Stimulated activated naive B cell treated with anti-CD40 and anti-IgM and Interleukin-4, amounts not matched to agents 10 μg/mL and 1 μg/mL and 100 μg/mL, for 72 hours (primary cell): ENCODE data around the gene CGB2.
"Not testable (repeated sequence)": the region's sequence is repeated elsewhere in the genome, so short reads cannot be mapped to it uniquely, and the experiment has no call there.

ENCODE experiments used
- ATAC-seq, 2 donors: fragments of 150-1000 bp; cut with Tn5 transposase; replicated peaks; 2 replicates each; pipeline ENCODE4 v1.10.0; 2021; ENCODE audit warnings: moderate library complexity in 1 of 2
- DNase-seq: peaks from one replicate; pipeline ENCODE4 v3.0.0; 2021
- H3K27ac Mint-ChIP-seq: one replicate; pipeline ENCODE4 v1.8.0; 2022; ENCODE audit warnings: mild to moderate bottlenecking, mixed read lengths
- H3K27me3 Mint-ChIP-seq, 2 donors: one replicate each; pipeline ENCODE4 v1.8.0; 2022; ENCODE audit warnings: mixed read lengths in 2 of 2
- H3K36me3 Mint-ChIP-seq, 2 donors: one replicate each; pipeline ENCODE4 v1.8.0; 2022; ENCODE audit warnings: mixed read lengths in 2 of 2, mild to moderate bottlenecking in 1 of 2
- H3K4me1 Mint-ChIP-seq, 2 donors: one replicate each; pipeline ENCODE4 v1.8.0; 2022; ENCODE audit warnings: mixed read lengths in 2 of 2, mild to moderate bottlenecking in 1 of 2
- H3K4me3 Mint-ChIP-seq, 2 donors: one replicate each; pipeline ENCODE4 v1.8.0; 2022; ENCODE audit warnings: mild to moderate bottlenecking in 2 of 2, mixed read lengths in 2 of 2, moderate library complexity in 1 of 2
- H3K9me3 Mint-ChIP-seq, 2 donors: one replicate each; pipeline ENCODE4 v1.8.0; 2022; ENCODE audit warnings: mixed read lengths in 2 of 2, mild to moderate bottlenecking in 1 of 2

Gene CGB2

GRCh38 chr19:49017666-49018351, 13.9 kb upstream of the CGB2 start:
- H3K27me3 Mint-ChIP-seq = peaks cover 5 to 17% of the 10 kb centered on the region in 2 donors
- peaks cover 20 to 41% of the 10 kb centered on the region in 2 donors for H3K4me1 Mint-ChIP-seq
- H3K9me3 Mint-ChIP-seq = no peaks in the 10 kb centered on the region
- ATAC-seq (peak; percentile 79 to 81), DNase-seq (peak; percentile 64)
- peaks cover 22 to 23% of the 10 kb centered on the region in 2 donors for H3K36me3 Mint-ChIP-seq
- H3K4me3 Mint-ChIP-seq = peak overlapping the region; percentile 81 to 86
- H3K27ac Mint-ChIP-seq = peak overlapping the region; percentile 57

GRCh38 chr19:49018388-49019241, 13.1 kb upstream of the CGB2 start:
- H3K27me3 Mint-ChIP-seq = peaks cover 5 to 17% of the 10 kb centered on the region in 2 donors
- H3K4me3 Mint-ChIP-seq = peak overlapping the region; percentile 81 to 86
- H3K36me3 Mint-ChIP-seq = peaks cover 18 to 22% of the 10 kb centered on the region in 2 donors
- DNase-seq, H3K9me3 Mint-ChIP-seq: not testable (repeated sequence)
- peak in 1 of 2 donors; percentile 20 for ATAC-seq
- H3K4me1 Mint-ChIP-seq = peaks cover 20 to 41% of the 10 kb centered on the region in 2 donors
- peak overlapping the region; percentile 91 for H3K27ac Mint-ChIP-seq

GRCh38 chr19:49019242-49019932, 12.3 kb upstream of the CGB2 start:
- peaks cover 20 to 41% of the 10 kb centered on the region in 2 donors for H3K4me1 Mint-ChIP-seq
- H3K27me3 Mint-ChIP-seq = peaks cover 5 to 17% of the 10 kb centered on the region in 2 donors
- ATAC-seq (peak; percentile 53 to 62), DNase-seq (peak; percentile 48)
- H3K4me3 Mint-ChIP-seq = peak overlapping the region; percentile 81 to 86
- H3K9me3 Mint-ChIP-seq = no peaks in the 10 kb centered on the region
- H3K27ac Mint-ChIP-seq = peak overlapping the region; percentile 91
- peaks cover 12 to 16% of the 10 kb centered on the region in 2 donors for H3K36me3 Mint-ChIP-seq

GRCh38 chr19:49020342-49020741, 11.3 kb upstream of the CGB2 start:
- ATAC-seq (no peak), DNase-seq (no peak)
- Mint-ChIP-seq H3K27me3 (peaks cover 5 to 17% of the 10 kb centered on the region in 2 donors), H3K9me3 (no peaks in the 10 kb centered on the region), H3K4me1 (peaks cover 20 to 41% of the 10 kb centered on the region in 2 donors), H3K4me3 (no peak overlapping the region), H3K27ac (no peak overlapping the region), H3K36me3 (peaks cover 12% of the 10 kb centered on the region in 2 donors)

GRCh38 chr19:49020931-49021895, 10.5 kb upstream of the CGB2 start:
- peaks cover 4 to 6% of the 10 kb centered on the region in 2 donors for H3K36me3 Mint-ChIP-seq

GRCh38 chr19:49022116-49022515, 9.6 kb upstream of the CGB2 start:
- peaks cover 20 to 36% of the 10 kb centered on the region in 2 donors for H3K4me1 Mint-ChIP-seq
- no peaks in the 10 kb centered on the region for H3K9me3 Mint-ChIP-seq
- ATAC-seq (no peak), DNase-seq (no peak)
- H3K4me3 Mint-ChIP-seq = no peak overlapping the region
- H3K27me3 Mint-ChIP-seq = peaks cover 5 to 23% of the 10 kb centered on the region in 2 donors
- H3K36me3 Mint-ChIP-seq = no peaks in the 10 kb centered on the region
- no peak overlapping the region for H3K27ac Mint-ChIP-seq

More at GRCh38 chr19:49020931-49021895, 10.5 kb upstream of the CGB2 start:
- Mint-ChIP-seq H3K9me3 (no peaks in the 10 kb centered on the region), H3K4me3 (no peak overlapping the region), H3K4me1 (peaks cover 20 to 41% of the 10 kb centered on the region in 2 donors), H3K27ac (no peak overlapping the region), H3K27me3 (peaks cover 5 to 23% of the 10 kb centered on the region in 2 donors)
- ATAC-seq (no peak), DNase-seq (no peak)

- not testable (repeated sequence) for DNase-seq, ATAC-seq, H3K9me3 Mint-ChIP-seq, H3K27ac Mint-ChIP-seq, H3K36me3 Mint-ChIP-seq, H3K4me3 Mint-ChIP-seq
- peaks cover 2 to 19% of the 10 kb centered on the region in 2 donors for H3K27me3 Mint-ChIP-seq
- peaks cover 13 to 21% of the 10 kb centered on the region in 2 donors for H3K4me1 Mint-ChIP-seq
These were observed 7.5 kb upstream of the CGB2 start, which contains the start of gene CGB3 for GRCh38 chr19:49024233-49024632. Gene CGB3, minus strand, starts transcription at chr19:49024333. Its CDS starts 362 bp downstream, at chr19:49023971.

GRCh38 chr19:49025088-49025487, 6.6 kb upstream of the CGB2 start:
- ATAC-seq, H3K4me3 Mint-ChIP-seq, DNase-seq, H3K36me3 Mint-ChIP-seq, H3K9me3 Mint-ChIP-seq, H3K27ac Mint-ChIP-seq: not testable (repeated sequence)
- H3K4me1 Mint-ChIP-seq = peaks cover 11 to 13% of the 10 kb centered on the region in 2 donors
- peaks cover 0 to 18% of the 10 kb centered on the region in 2 donors for H3K27me3 Mint-ChIP-seq

GRCh38 chr19:49025599-49025998, 6.1 kb upstream of the CGB2 start:
- not testable (repeated sequence) for H3K4me1 Mint-ChIP-seq, H3K36me3 Mint-ChIP-seq, H3K4me3 Mint-ChIP-seq, ATAC-seq, H3K27ac Mint-ChIP-seq, DNase-seq, H3K9me3 Mint-ChIP-seq
- H3K27me3 Mint-ChIP-seq = peaks cover 0 to 18% of the 10 kb centered on the region in 2 donors

- H3K36me3 Mint-ChIP-seq, H3K27ac Mint-ChIP-seq, ATAC-seq, H3K9me3 Mint-ChIP-seq, H3K4me3 Mint-ChIP-seq, DNase-seq, H3K4me1 Mint-ChIP-seq: not testable (repeated sequence)
- H3K27me3 Mint-ChIP-seq = peaks cover 7 to 32% of the 10 kb centered on the region in 2 donors
These were observed 3.0 kb upstream of the CGB2 start for GRCh38 chr19:49028686-49029085.

- not testable (repeated sequence) for H3K9me3 Mint-ChIP-seq, H3K36me3 Mint-ChIP-seq
These were observed 1.9 kb upstream of the CGB2 start for GRCh38 chr19:49029749-49030148.

GRCh38 chr19:49030323-49030722, 1.4 kb upstream of the CGB2 start:
- H3K27me3 Mint-ChIP-seq = peaks cover 11 to 39% of the 10 kb centered on the region in 2 donors
- H3K4me3 Mint-ChIP-seq, H3K27ac Mint-ChIP-seq, ATAC-seq, DNase-seq, H3K36me3 Mint-ChIP-seq, H3K4me1 Mint-ChIP-seq, H3K9me3 Mint-ChIP-seq: not testable (repeated sequence)

More at GRCh38 chr19:49029749-49030148, 1.9 kb upstream of the CGB2 start:
- not testable (repeated sequence) for H3K4me1 Mint-ChIP-seq, ATAC-seq, DNase-seq, H3K4me3 Mint-ChIP-seq, H3K27ac Mint-ChIP-seq
- peaks cover 9 to 37% of the 10 kb centered on the region in 2 donors for H3K27me3 Mint-ChIP-seq

GRCh38 chr19:49036815-49037214, 5.1 kb downstream of the CGB2 start, which contains the start of gene CGB1:
Gene CGB1, minus strand, starts transcription at chr19:49036895. Its CDS starts 184 bp downstream, at chr19:49036711.
- H3K27me3 Mint-ChIP-seq = peaks cover 14 to 22% of the 10 kb centered on the region in 2 donors
- ATAC-seq = peak; percentile 23 to 34
- not testable (repeated sequence) for H3K27ac Mint-ChIP-seq, H3K36me3 Mint-ChIP-seq, DNase-seq, H3K9me3 Mint-ChIP-seq, H3K4me1 Mint-ChIP-seq, H3K4me3 Mint-ChIP-seq
